Naive thymus-derived CD8-positive, alpha-beta T cell (primary cell): Measurements from ENCODE around the gene LRRC4C. TPM values are rescaled to one million over a fixed set of nuclear protein-coding genes. Genes with fewer than 3 reads are reported as not detected.
"Not testable (repeated sequence)": the region's sequence is repeated elsewhere in the genome, so short reads cannot be mapped to it uniquely, and the experiment has no call there.

Experiments used
- ATAC-seq, 2 donors: fragments of 150-1000 bp; cut with Tn5 transposase in 1 of 2; sonication (Bioruptor Pico), chemical (Tn5 transposase) in 1 of 2; 1 replicate in 1 of 2; 2 replicates in 1 of 2; pipeline ENCODE4 v1.10.0; 2021; ENCODE audit warnings: mild to moderate bottlenecking in 2 of 2, moderate library complexity in 2 of 2
- POLR2A ChIA-PET: fragments of 350-600 bp; sonication (Branson Sonifier 250); formaldehyde crosslinking; loops from one replicate; lab custom pipeline; 2021; ENCODE audit warnings: antibody characterized with exemption; lab: Charles Lee
- DNase-seq, 10 donors: peaks; one replicate each; pipeline versions ENCODE4 v3.0.0 to v3.0.0-alpha.2; 2020 to 2022
- H3K27ac Mint-ChIP-seq, 10 donors: one replicate each; pipeline ENCODE4 v1.8.0; 2020 to 2022; ENCODE audit warnings: mild to moderate bottlenecking in 10 of 10, mixed read lengths in 10 of 10, moderate library complexity in 4 of 10, inconsistent platforms in 1 of 10
- H3K27me3 Mint-ChIP-seq, 5 donors: one replicate each; pipeline ENCODE4 v1.8.0; 2021 to 2022; ENCODE audit warnings: mixed read lengths in 5 of 5
- H3K36me3 Mint-ChIP-seq, 3 donors: one replicate each; pipeline ENCODE4 v1.8.0; 2020 to 2022; ENCODE audit warnings: mixed read lengths in 3 of 3, mild to moderate bottlenecking in 2 of 3, inconsistent platforms in 1 of 3
- H3K4me1 Mint-ChIP-seq, 4 donors: one replicate each; pipeline ENCODE4 v1.8.0; 2021 to 2022; ENCODE audit warnings: mixed read lengths in 4 of 4
- H3K4me3 Mint-ChIP-seq, 10 donors: one replicate each; pipeline ENCODE4 v1.8.0; 2020 to 2022; ENCODE audit warnings: mild to moderate bottlenecking in 10 of 10, mixed read lengths in 10 of 10, moderate library complexity in 6 of 10, inconsistent platforms in 1 of 10
- H3K9me3 Mint-ChIP-seq, 9 donors: one replicate each; pipeline ENCODE4 v1.8.0; 2020 to 2022; ENCODE audit warnings: mixed read lengths in 9 of 9, mild to moderate bottlenecking in 3 of 9, inconsistent platforms in 1 of 9, moderate library complexity in 1 of 9
- polyA plus RNA-seq, 3 donors: library from polyadenylated mRNA; unstranded; fragments of 300-500 nt; fragmentation: Illumina TruSeq; gene quantifications; one replicate each; pipeline ENCODE4 v1.2.3, GENCODE V29; 2021
- total RNA-seq, 8 experiments: library from RNA in 2 of 8; stranded (reverse) in 2 of 8; gene quantifications; one replicate each; pipeline ENCODE4 v1.2.3 and lab custom pipeline; 2021 to 2026

LRRC4C gene
- total and polyA plus RNA-seq, 5 experiments from 2014 or later = not detected

GRCh38 chr11:40569947-40570531 is 889.4 kb downstream of the LRRC4C start:
- Mint-ChIP-seq H3K27me3 (no peaks in the 10 kb centered on the region), H3K4me1 (no peaks in the 10 kb centered on the region), H3K9me3 (peaks cover 4 to 31% (median 9%) of the 10 kb centered on the region in 9 donors), H3K27ac (no peak overlapping the region), H3K4me3 (no peak overlapping the region), H3K36me3 (no peaks in the 10 kb centered on the region)
- no peak for DNase-seq
- POLR2A ChIA-PET = no interaction called here
- no peak for ATAC-seq

- POLR2A ChIA-PET = no interaction called here
- Mint-ChIP-seq H3K4me1 (no peaks in the 10 kb centered on the region), H3K4me3 (no peak overlapping the region), H3K36me3 (peaks cover 0 to 7% (median 0%) of the 10 kb centered on the region in 3 donors), H3K9me3 (peaks cover 4 to 40% (median 17%) of the 10 kb centered on the region in 9 donors), H3K27ac (no peak overlapping the region), H3K27me3 (no peaks in the 10 kb centered on the region)
- no peak for ATAC-seq
- DNase-seq = no peak
These were observed 892.1 kb downstream of the LRRC4C start for GRCh38 chr11:40567392-40567791.

GRCh38 chr11:40544162-40544561 is 915.3 kb downstream of the LRRC4C start:
- peaks cover 0 to 4% (median 0%) of the 10 kb centered on the region in 3 donors for H3K36me3 Mint-ChIP-seq
- peaks cover 0 to 2% (median 0%) of the 10 kb centered on the region in 4 donors for H3K4me1 Mint-ChIP-seq
- ATAC-seq (no peak), DNase-seq (no peak)
- no peaks in the 10 kb centered on the region for H3K27me3 Mint-ChIP-seq
- H3K4me3 Mint-ChIP-seq = no peak overlapping the region
- H3K9me3 Mint-ChIP-seq = peaks cover 9 to 46% (median 21%) of the 10 kb centered on the region in 9 donors
- POLR2A ChIA-PET = no interaction called here
- H3K27ac Mint-ChIP-seq = no peak overlapping the region

GRCh38 chr11:40542821-40543220 is 916.6 kb downstream of the LRRC4C start:
- peaks cover 8 to 52% (median 20%) of the 10 kb centered on the region in 9 donors for H3K9me3 Mint-ChIP-seq
- DNase-seq (no peak), ATAC-seq (no peak)
- peaks cover 0 to 2% (median 0%) of the 10 kb centered on the region in 4 donors for H3K4me1 Mint-ChIP-seq
- H3K36me3 Mint-ChIP-seq = peaks cover 0 to 4% (median 0%) of the 10 kb centered on the region in 3 donors
- H3K27me3 Mint-ChIP-seq = no peaks in the 10 kb centered on the region
- H3K27ac Mint-ChIP-seq = no peak overlapping the region
- no peak overlapping the region for H3K4me3 Mint-ChIP-seq
- POLR2A ChIA-PET = no interaction called here

GRCh38 chr11:40537734-40538133 is 921.7 kb downstream of the LRRC4C start:
- POLR2A ChIA-PET = no interaction called here

GRCh38 chr11:40522080-40522479 is 937.4 kb downstream of the LRRC4C start:
- H3K27me3 Mint-ChIP-seq, DNase-seq, H3K36me3 Mint-ChIP-seq, POLR2A ChIA-PET, H3K4me3 Mint-ChIP-seq, ATAC-seq, H3K27ac Mint-ChIP-seq, H3K4me1 Mint-ChIP-seq: not testable (repeated sequence)
- H3K9me3 Mint-ChIP-seq = peaks cover 3 to 42% (median 16%) of the 10 kb centered on the region in 9 donors

More at GRCh38 chr11:40537734-40538133, 921.7 kb downstream of the LRRC4C start:
- H3K27me3 Mint-ChIP-seq = no peaks in the 10 kb centered on the region
- peaks cover 6 to 40% (median 16%) of the 10 kb centered on the region in 9 donors for H3K9me3 Mint-ChIP-seq
- no peak overlapping the region for H3K4me3 Mint-ChIP-seq
- H3K36me3 Mint-ChIP-seq = peaks cover 0 to 3% (median 0%) of the 10 kb centered on the region in 3 donors
- DNase-seq = no peak
- H3K4me1 Mint-ChIP-seq = peaks cover 0 to 2% (median 0%) of the 10 kb centered on the region in 4 donors
- no peak overlapping the region for H3K27ac Mint-ChIP-seq
- no peak for ATAC-seq

GRCh38 chr11:40517122-40517521 is 942.3 kb downstream of the LRRC4C start:
- H3K27ac Mint-ChIP-seq = no peak overlapping the region
- no peaks in the 10 kb centered on the region for H3K4me1 Mint-ChIP-seq
- POLR2A ChIA-PET = no interaction called here
- DNase-seq (no peak), ATAC-seq (no peak)
- no peak overlapping the region for H3K4me3 Mint-ChIP-seq
- peaks cover 0 to 45% (median 8%) of the 10 kb centered on the region in 9 donors for H3K9me3 Mint-ChIP-seq
- H3K36me3 Mint-ChIP-seq = no peaks in the 10 kb centered on the region
- H3K27me3 Mint-ChIP-seq = no peaks in the 10 kb centered on the region

GRCh38 chr11:40514124-40514523 is 945.3 kb downstream of the LRRC4C start:
- POLR2A ChIA-PET = no interaction called here
- Mint-ChIP-seq H3K4me1 (no peaks in the 10 kb centered on the region), H3K9me3 (peaks cover 0 to 34% (median 13%) of the 10 kb centered on the region in 9 donors), H3K27ac (no peak overlapping the region), H3K36me3 (peaks cover 0 to 6% (median 0%) of the 10 kb centered on the region in 3 donors), H3K4me3 (no peak overlapping the region), H3K27me3 (no peaks in the 10 kb centered on the region)
- DNase-seq (no peak), ATAC-seq (no peak)

GRCh38 chr11:40513281-40513680 is 946.2 kb downstream of the LRRC4C start:
- no peak for ATAC-seq
- peaks cover 0 to 6% (median 0%) of the 10 kb centered on the region in 3 donors for H3K36me3 Mint-ChIP-seq
- H3K4me3 Mint-ChIP-seq = no peak overlapping the region
- H3K27me3 Mint-ChIP-seq = no peaks in the 10 kb centered on the region
- DNase-seq = no peak
- no peak overlapping the region for H3K27ac Mint-ChIP-seq
- POLR2A ChIA-PET = no interaction called here
- no peaks in the 10 kb centered on the region for H3K4me1 Mint-ChIP-seq
- H3K9me3 Mint-ChIP-seq = peaks cover 0 to 34% (median 13%) of the 10 kb centered on the region in 9 donors

- no peak for DNase-seq
- H3K27ac Mint-ChIP-seq = no peak overlapping the region
- no peak for ATAC-seq
- peaks cover 0 to 6% (median 0%) of the 10 kb centered on the region in 3 donors for H3K36me3 Mint-ChIP-seq
- no peaks in the 10 kb centered on the region for H3K27me3 Mint-ChIP-seq
- H3K4me1 Mint-ChIP-seq = no peaks in the 10 kb centered on the region
- no peak overlapping the region for H3K4me3 Mint-ChIP-seq
- POLR2A ChIA-PET = no interaction called here
- H3K9me3 Mint-ChIP-seq = peaks cover 0 to 19% (median 11%) of the 10 kb centered on the region in 9 donors
These were observed 951.1 kb downstream of the LRRC4C start for GRCh38 chr11:40508303-40508702.

- H3K36me3 Mint-ChIP-seq = peaks cover 0 to 13% (median 0%) of the 10 kb centered on the region in 3 donors
- no peak overlapping the region for H3K4me3 Mint-ChIP-seq
- no peaks in the 10 kb centered on the region for H3K27me3 Mint-ChIP-seq
- POLR2A ChIA-PET = no interaction called here
- H3K9me3 Mint-ChIP-seq = peaks cover 7 to 31% (median 13%) of the 10 kb centered on the region in 9 donors
- ATAC-seq (no peak), DNase-seq (no peak)
- H3K4me1 Mint-ChIP-seq = no peaks in the 10 kb centered on the region
- H3K27ac Mint-ChIP-seq = no peak overlapping the region
These were observed 953.2 kb downstream of the LRRC4C start for GRCh38 chr11:40506226-40506625.

GRCh38 chr11:40491341-40491740 is 968.1 kb downstream of the LRRC4C start:
- DNase-seq (no peak), ATAC-seq (no peak)
- H3K36me3 Mint-ChIP-seq = no peaks in the 10 kb centered on the region
- no peak overlapping the region for H3K27ac Mint-ChIP-seq
- POLR2A ChIA-PET = no interaction called here
- H3K9me3 Mint-ChIP-seq = peaks cover 2 to 27% (median 11%) of the 10 kb centered on the region in 9 donors
- no peaks in the 10 kb centered on the region for H3K27me3 Mint-ChIP-seq
- no peak overlapping the region for H3K4me3 Mint-ChIP-seq
- no peaks in the 10 kb centered on the region for H3K4me1 Mint-ChIP-seq

GRCh38 chr11:40467771-40468170 is 991.7 kb downstream of the LRRC4C start:
- H3K36me3 Mint-ChIP-seq = no peaks in the 10 kb centered on the region

GRCh38 chr11:40445391-40445790 is 1014.1 kb downstream of the LRRC4C start:
- Mint-ChIP-seq H3K27ac (no peak overlapping the region), H3K4me1 (no peaks in the 10 kb centered on the region)

More at GRCh38 chr11:40467771-40468170, 991.7 kb downstream of the LRRC4C start:
- Mint-ChIP-seq H3K27ac (no peak overlapping the region), H3K4me3 (no peak overlapping the region), H3K9me3 (peaks cover 3 to 54% (median 18%) of the 10 kb centered on the region in 9 donors), H3K27me3 (no peaks in the 10 kb centered on the region), H3K4me1 (no peaks in the 10 kb centered on the region)
- POLR2A ChIA-PET = no interaction called here
- ATAC-seq (no peak), DNase-seq (no peak)

More at GRCh38 chr11:40445391-40445790, 1014.1 kb downstream of the LRRC4C start:
- Mint-ChIP-seq H3K4me3 (no peak overlapping the region), H3K9me3 (peaks cover 14 to 65% (median 30%) of the 10 kb centered on the region in 9 donors), H3K36me3 (peaks cover 0 to 17% (median 0%) of the 10 kb centered on the region in 3 donors), H3K27me3 (no peaks in the 10 kb centered on the region)
- POLR2A ChIA-PET = no interaction called here
- ATAC-seq (no peak), DNase-seq (no peak)
